NOMO-1 (cell line): ENCODE data around the gene TOMM22.

Source experiments
- DNase-seq, 2 experiments: peaks; one replicate each; lab custom pipeline; 2025; ENCODE audit not compliant: unreplicated experiment in 2 of 2; lab: John Stamatoyannopoulos, UW

TOMM22 gene

GRCh38 chr22:38694940-38695339 lies 13.2 kb downstream of the TOMM22 start:
- DNase-seq, result no peak

- peak in 1 of 2 experiments; percentile 10 for DNase-seq
Measured at GRCh38 chr22:38696606-38697424, 15.1 kb downstream of the TOMM22 start.

GRCh38 chr22:38697425-38698089 lies 15.8 kb downstream of the TOMM22 start:
- no peak for DNase-seq

- DNase-seq, result no peak
Measured at GRCh38 chr22:38698407-38699094, 16.8 kb downstream of the TOMM22 start.

GRCh38 chr22:38699143-38699542 lies 17.4 kb downstream of the TOMM22 start:
- no peak for DNase-seq

GRCh38 chr22:38699784-38700183 lies 18.0 kb downstream of the TOMM22 start:
- DNase-seq, result peak in 1 of 2 experiments; percentile 9

GRCh38 chr22:38700270-38700788 lies 18.6 kb downstream of the TOMM22 start:
- peak; percentile 71 to 77 for DNase-seq

GRCh38 chr22:38700789-38701628 lies 19.3 kb downstream of the TOMM22 start, which contains the start of gene JOSD1:
JOSD1 (minus strand) TSS chr22:38700943; CDS start chr22:38699987, 956 bp downstream.
- DNase-seq, result peak; percentile 71 to 90

GRCh38 chr22:38704654-38705234 lies 23.0 kb downstream of the TOMM22 start:
- DNase-seq, result no peak

- DNase-seq, result peak; percentile 100
Measured at GRCh38 chr22:38705235-38706100, 23.7 kb downstream of the TOMM22 start, which contains the start of gene GTPBP1. GTPBP1 (plus strand) TSS chr22:38705944; CDS start chr22:38705956, 12 bp downstream.

GRCh38 chr22:38706101-38706900 lies 24.5 kb downstream of the TOMM22 start:
- DNase-seq, result peak in 1 of 2 experiments; percentile 10

GRCh38 chr22:38706901-38707195 lies 25.1 kb downstream of the TOMM22 start:
- no peak for DNase-seq

GRCh38 chr22:38707346-38707745 lies 25.6 kb downstream of the TOMM22 start:
- no peak for DNase-seq

- no peak for DNase-seq
Measured at GRCh38 chr22:38707984-38708383, 26.2 kb downstream of the TOMM22 start.

- DNase-seq, result no peak
Measured at GRCh38 chr22:38709306-38709705, 27.5 kb downstream of the TOMM22 start.

GRCh38 chr22:38710351-38710750 lies 28.6 kb downstream of the TOMM22 start:
- no peak for DNase-seq

- no peak for DNase-seq
Measured at GRCh38 chr22:38710866-38711265, 29.1 kb downstream of the TOMM22 start.
